K562 (cell line): ENCODE data around the gene TCHP. TPM values are rescaled to one million over a fixed set of nuclear protein-coding genes. Genes with fewer than 3 reads are reported as not detected.

Experiments used
- ATAC-seq: fragments of 200-7000 bp; cut with Tn5 transposase; 3 replicates; pipeline ENCODE4 v1.9.1; 2020; ENCODE audit warnings: moderate library complexity
- BruUV-seq: library from RNA; stranded (reverse); fragments of 400-500 nt; replicated peaks from 2 replicates; lab custom pipeline; 2021; lab: Mats Ljungman, UMichigan
- CTCF ChIA-PET: fragments of 300-600 bp; formaldehyde crosslinking; extraction: SDS; loops from one replicate; lab custom pipeline; 2021; ENCODE audit warnings: low intra/inter-chr PET ratio; lab: Yijun Ruan, JAX
- POLR2A ChIA-PET: fragments of 300-600, 350-650 bp; sonication (Branson Sonifier 250); formaldehyde crosslinking; extraction: SDS; loops from one replicate; lab custom pipeline; 2021; ENCODE audit warnings: antibody characterized with exemption, inconsistent platforms; lab: Yijun Ruan, JAX
- DNase-seq, 4 experiments: peaks; one replicate each; pipeline versions ENCODE4 v3.0.0 to v3.0.0-alpha.2; 2011 to 2018; ENCODE audit warnings: low spot score in 3 of 4, mixed read lengths in 3 of 4; ENCODE audit errors: extremely low read depth in 1 of 4
- FAIRE-seq: peaks from 2 replicates; lab custom pipeline; 2011; peaks lifted over from hg19 to GRCh38; lab: Jason Lieb, UNC
- H2AFZ ChIP-seq: 2 replicates; pipeline ENCODE4 v1.6.0; 2011; ENCODE audit warnings: low read depth, low read length, control low read depth, inconsistent platforms
- H3K27ac ChIP-seq: fragments of 200-600 bp; 3 replicates; pipeline ENCODE4 v1.8.0; 2011; ENCODE audit warnings: low read depth, mild to moderate bottlenecking, control low read depth, inconsistent platforms, low read length, moderate library complexity, mixed read lengths; ENCODE audit errors: extremely low read depth
- H3K27me3 ChIP-seq, 2 experiments: fragments of 300-600 bp in 1 of 2; 2 replicates in 1 of 2; 3 replicates in 1 of 2; pipeline versions ENCODE4 v1.6.0 to v1.8.0; 2011; ENCODE audit warnings: inconsistent platforms in 2 of 2, low read length in 2 of 2, mild to moderate bottlenecking in 1 of 2, mixed read lengths in 1 of 2, moderate library complexity in 1 of 2; ENCODE audit not compliant: control insufficient read depth in 2 of 2, insufficient read depth in 2 of 2
- H3K36me3 ChIP-seq: fragments of 300-600 bp; 3 replicates; pipeline ENCODE4 v1.8.0; 2011; ENCODE audit warnings: mild to moderate bottlenecking, low read length, inconsistent platforms; ENCODE audit not compliant: control insufficient read depth, insufficient read depth
- H3K4me1 ChIP-seq, 2 experiments: fragments of 200-600 bp in 1 of 2; replicated peaks in 1 of 2; 2 replicates in 1 of 2; 3 replicates in 1 of 2; pipeline versions ENCODE4 v1.5.1 to v1.8.0; 2011; ENCODE audit warnings: inconsistent platforms in 2 of 2, low read length in 2 of 2, mild to moderate bottlenecking in 1 of 2, mixed read lengths in 1 of 2, moderate library complexity in 1 of 2; ENCODE audit not compliant: control insufficient read depth in 2 of 2, insufficient read depth in 2 of 2
- H3K4me2 ChIP-seq: 2 replicates; pipeline ENCODE4 v1.6.1; 2011; ENCODE audit warnings: low read length, control low read depth, inconsistent platforms, mixed read lengths; ENCODE audit not compliant: insufficient read depth
- H3K4me3 ChIP-seq: fragments of 200-600 bp; sonication (generic), shearing (Covaris generic); 2 replicates; pipeline ENCODE4 v1.5.1; 2016; ENCODE audit warnings: control low read depth, inconsistent platforms
- H3K79me2 ChIP-seq: fragments of 200-600 bp; 3 replicates; pipeline ENCODE4 v1.8.0; 2011; ENCODE audit warnings: low read length, inconsistent platforms; ENCODE audit not compliant: control insufficient read depth, insufficient read depth
- H3K9ac ChIP-seq, 2 experiments: 2 replicates each; pipeline versions ENCODE4 v1.6.0 to v1.6.1; 2011; ENCODE audit warnings: low read depth in 2 of 2, low read length in 2 of 2, control low read depth in 1 of 2, inconsistent platforms in 1 of 2, mild to moderate bottlenecking in 1 of 2, mixed read lengths in 1 of 2; ENCODE audit not compliant: insufficient read depth in 1 of 2
- H3K9me1 ChIP-seq: one replicate; pipeline ENCODE4 v1.6.0; 2011; ENCODE audit warnings: inconsistent platforms, mild to moderate bottlenecking, low read length, moderate library complexity; ENCODE audit not compliant: control insufficient read depth, insufficient read depth
- H3K9me3 ChIP-seq: replicated peaks from 2 replicates; pipeline ENCODE4 v1.5.1; 2011; ENCODE audit warnings: low read depth, low read length, inconsistent platforms; ENCODE audit not compliant: control insufficient read depth, insufficient read depth
- H4K20me1 ChIP-seq: replicated peaks from 2 replicates; pipeline ENCODE4 v1.6.1; 2011; ENCODE audit warnings: low read length, inconsistent platforms, mixed read lengths; ENCODE audit not compliant: control insufficient read depth, insufficient read depth
- CBFA2T2 ChIP-seq: fragments of 450-650 bp; conservative IDR thresholded peaks from 2 replicates; pipeline ENCODE4 v1.6.1; 2017; ENCODE audit warnings: mild to moderate bottlenecking
- CSDE1 ChIP-seq, 2 experiments: fragments of 450-650 bp; IDR thresholded peaks; 2 replicates each; pipeline ENCODE4 v1.6.1; 2016; ENCODE audit warnings: mild to moderate bottlenecking in 1 of 2
- DACH1 ChIP-seq: fragments of 450-650 bp; IDR thresholded peaks from 2 replicates; pipeline ENCODE4 v1.6.1; 2018; ENCODE audit not compliant: partially characterized antibody
- ETV6 ChIP-seq, 3 experiments: fragments of 150-350 bp in 1 of 3; sonication (generic) in 1 of 3; formaldehyde crosslinking in 1 of 3; IDR thresholded peaks; 2 replicates each; pipeline versions ENCODE4 v1.6.1 to v1.8.0; 2014 to 2022; ENCODE audit warnings: borderline replicate concordance in 2 of 3, low read depth in 2 of 3, antibody characterized with exemption in 1 of 3, low read length in 1 of 3, mild to moderate bottlenecking in 1 of 3, missing genetic modification reagents in 1 of 3
- NELFE ChIP-seq: IDR thresholded peaks from 2 replicates; pipeline ENCODE4 v1.6.1; 2011; ENCODE audit warnings: mild to moderate bottlenecking; ENCODE audit not compliant: insufficient read depth, insufficient read length
- NFE2 ChIP-seq: IDR thresholded peaks from 2 replicates; pipeline ENCODE4 v1.6.1; 2014; ENCODE audit warnings: antibody characterized with exemption, low read depth
- NR3C1 ChIP-seq: sonication (generic); formaldehyde crosslinking; IDR thresholded peaks from 2 replicates; pipeline ENCODE4 v1.8.1; 2022; ENCODE audit warnings: missing genetic modification reagents
- PHB2 ChIP-seq: fragments of 450-650 bp; IDR thresholded peaks from 2 replicates; pipeline ENCODE4 v1.6.1; 2017; ENCODE audit warnings: low read depth
- RBM25 ChIP-seq: fragments of 200-400 bp; formaldehyde crosslinking; IDR thresholded peaks from 2 replicates; pipeline ENCODE4 v1.6.1; 2018; ENCODE audit warnings: low read length, low read depth, moderate library complexity; ENCODE audit not compliant: severe bottlenecking
- SMARCC2 ChIP-seq: fragments of 450-650 bp; IDR thresholded peaks from 2 replicates; pipeline ENCODE4 v1.6.1; 2017; ENCODE audit warnings: antibody characterized with exemption, moderate library complexity, mild to moderate bottlenecking, low read depth
- TAF7 ChIP-seq: fragments of 450-650 bp; IDR thresholded peaks from 2 replicates; pipeline ENCODE4 v1.6.1; 2016; ENCODE audit warnings: missing genetic modification characterization, missing compliant biosample characterization
- TAL1 ChIP-seq: fragments of 450-650 bp; IDR thresholded peaks from 2 replicates; pipeline ENCODE4 v1.6.1; 2016; ENCODE audit warnings: mild to moderate bottlenecking
- TBP ChIP-seq: optimal IDR thresholded peaks from 2 replicates; pipeline ENCODE3; 2011; ENCODE audit warnings: low read depth, low read length, improper control_type of control experiment
- ZNF12 ChIP-seq: sonication (generic); formaldehyde crosslinking; IDR thresholded peaks from 2 replicates; pipeline ENCODE4 v1.4.0; 2020; ENCODE audit warnings: mild to moderate bottlenecking, missing genetic modification reagents
- ZNF140 ChIP-seq: fragments of 250-450 bp; sonication (Bioruptor Pico); IDR thresholded peaks from 2 replicates; pipeline ENCODE4 v1.8.0; 2021; ENCODE audit warnings: moderate library complexity, mild to moderate bottlenecking, inconsistent platforms
- ZNF174 ChIP-seq: fragments of 250-450 bp; sonication (Bioruptor Pico); IDR thresholded peaks from 2 replicates; pipeline ENCODE4 v1.4.0; 2020; ENCODE audit warnings: mild to moderate bottlenecking
- ZNF197 ChIP-seq: fragments of 200-800 bp; sonication (Bioruptor generic); IDR thresholded peaks from 2 replicates; pipeline ENCODE4 v1.6.1; 2016; ENCODE audit warnings: low read depth, missing genetic modification characterization, missing compliant biosample characterization
- ZNF408 ChIP-seq: fragments of 250-450 bp; sonication (Bioruptor Pico); IDR thresholded peaks from 2 replicates; pipeline ENCODE4 v1.4.0; 2020; ENCODE audit warnings: low read depth, mild to moderate bottlenecking, moderate library complexity
- ZNF780A ChIP-seq: fragments of 250-450 bp; sonication (Bioruptor Pico); IDR thresholded peaks from 2 replicates; pipeline ENCODE4 v1.5.0; 2021; ENCODE audit warnings: mild to moderate bottlenecking
- WGBS: fragments of 100-300 bp; shearing (Covaris generic); methylation state at CpG from one replicate; pipeline ENCODE4 v1.1.6; 2016; ENCODE audit warnings: low coverage, mixed read lengths; ENCODE audit not compliant: insufficient coverage; ENCODE audit errors: missing lambda C conversion rate; 5-methylcytosine and 5-hydroxymethylcytosine counted together
- in situ Hi-C: fragments of 300-500 bp; cut with MboI; formaldehyde crosslinking; loops from 4 replicates; pipeline ENCODE4 v1.15.0; 2018; ENCODE audit warnings: inconsistent platforms, mixed read lengths
- intact Hi-C: fragments of 100-400 bp; cut with micrococcal nuclease; formaldehyde crosslinking; loops from 2 replicates; pipeline ENCODE4 v1.14.2; 2022
- polyA plus RNA-seq, 8 experiments: library from polyadenylated mRNA; depleted of rRNA in 4 of 8; stranded (reverse) in 5 of 8; unstranded in 3 of 8; fragments of >200 nt; fragmentation: Nextera tagmentation in 2 of 8; fragmentation: Illumina TruSeq in 1 of 8; extraction: Ambion mirVana in 2 of 8; extraction: Trizol in 1 of 8; gene quantifications; 2 replicates each; pipeline versions ENCODE4 v1.2.1 to v1.2.3, GENCODE V29; 2011 to 2014; ENCODE audit warnings: inconsistent platforms in 1 of 8, missing spikeins in 1 of 8
- total RNA-seq, 7 experiments: library from RNA; depleted of rRNA in 6 of 7; stranded (reverse); fragments of >200 nt in 6 of 7; fragmentation: Illumina TruSeq in 2 of 7; extraction: Trizol in 2 of 7; gene quantifications; 2 replicates each; pipeline versions ENCODE4 v1.2.1 to v1.2.3, GENCODE V29; 2011 to 2021; ENCODE audit warnings: low replicate concordance in 1 of 7
- TF ChIP-seq, protein P1 (sequence below), 2 experiments: fragments of 450-650 bp in 1 of 2; sonication (generic) in 1 of 2; formaldehyde crosslinking in 1 of 2; IDR thresholded peaks in 1 of 2; conservative IDR thresholded peaks in 1 of 2; 2 replicates each; pipeline versions ENCODE4 v1.6.1 to v1.8.1; 2016 to 2023; ENCODE audit warnings: mild to moderate bottlenecking in 2 of 2, moderate library complexity in 2 of 2, inconsistent platforms in 1 of 2, missing genetic modification reagents in 1 of 2

Gene TCHP
- total and polyA plus RNA-seq, 9 of the 15 experiments (the other 6 are each of a cell fraction or from before 2014, with no cell fraction given): 3.4 to 30.4 (median 19.7) TPM

DNA sequence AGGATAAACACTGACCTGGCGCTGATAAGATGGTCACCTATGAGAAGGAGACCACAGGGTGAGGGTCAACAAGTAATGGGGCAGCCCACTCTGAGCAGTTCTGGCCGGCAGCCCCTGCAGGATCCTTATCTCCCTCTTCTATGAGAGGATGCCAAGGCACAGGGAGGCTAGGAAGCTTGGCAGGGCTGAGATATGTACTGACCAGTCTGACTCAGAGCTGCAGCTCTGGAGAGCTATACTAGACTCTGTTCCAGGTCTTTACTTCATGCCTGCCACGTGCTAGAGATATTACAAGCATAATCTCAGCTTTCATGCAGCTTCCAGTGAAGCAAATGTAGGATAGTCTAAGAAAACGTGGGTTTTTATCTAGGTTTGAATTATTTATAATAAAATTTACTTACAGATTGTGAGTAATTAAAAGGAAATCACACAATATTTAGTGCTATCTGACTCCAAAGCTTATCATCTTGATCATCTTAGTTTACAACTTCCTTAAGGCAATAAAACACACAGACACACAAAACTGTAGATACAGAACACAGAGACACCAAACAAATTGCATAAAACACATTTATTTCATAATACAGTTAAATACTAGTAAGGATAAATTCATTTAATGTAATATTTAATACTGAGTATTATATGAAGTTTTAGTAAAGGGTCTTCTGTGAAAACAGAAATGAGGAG lies 63.8 kb downstream of the TCHP start:
- no peak overlapping the region for H2AFZ ChIP-seq
- no peaks in the 10 kb centered on the region for H3K4me1 ChIP-seq
- H3K9me1 ChIP-seq: no peaks in the 10 kb centered on the region
- TF ChIP-seq ZNF174 (CRISPR knock-in tag) (no peak), SMARCC2 (no peak), ZNF12 (CRISPR knock-in tag) (no peak), ZNF780A (no peak), NFE2 (no peak), NR3C1 (CRISPR knock-in tag) (no peak), TAL1 (no peak), TBP (no peak), CSDE1 (IDR thresholded peaks at IDR 0.05) (no peak), DACH1 (no peak), TAF7 (no peak), ZNF140 (CRISPR knock-in tag) (no peak), ZNF197 (CRISPR knock-in tag) (no peak), NELFE (no peak), CBFA2T2 (no peak), RBM25 (no peak), ZNF408 (CRISPR knock-in tag) (no peak), PHB2 (no peak), ETV6 (IDR thresholded peaks at IDR 0.05; ENCODE audit: borderline replicate concordance in 1 of 2, low read depth in 2 of 2, low read length in 1 of 2) (no peak), ETV6 (CRISPR knock-in tag; IDR thresholded peaks at IDR 0.05; ENCODE audit: borderline replicate concordance) (no peak)
- TF ChIP-seq, protein P1, sequence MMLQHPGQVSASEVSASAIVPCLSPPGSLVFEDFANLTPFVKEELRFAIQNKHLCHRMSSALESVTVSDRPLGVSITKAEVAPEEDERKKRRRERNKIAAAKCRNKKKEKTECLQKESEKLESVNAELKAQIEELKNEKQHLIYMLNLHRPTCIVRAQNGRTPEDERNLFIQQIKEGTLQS (IDR thresholded peaks at IDR 0.05): no peak
- TF ChIP-seq, protein P1 (CRISPR knock-in tag; conservative IDR thresholded peaks at IDR 0.05): no peak
- no peak overlapping the region for H3K9ac ChIP-seq
- H3K27ac ChIP-seq: no peak overlapping the region
- H3K79me2 ChIP-seq: no peaks in the 10 kb centered on the region
- H3K9me3 ChIP-seq: no peaks in the 10 kb centered on the region
- ChIA-PET POLR2A (interaction anchor here (0.6 kb wide), 1 partner anchor 505 kb away, joined by 3 read pairs; no protein-coding TSS in a partner anchor), CTCF (no interaction called here)
- WGBS: 54% methylated on average over 4 of the region's 4 CpGs
- intact Hi-C loops (no loop called here), in situ Hi-C loops (no loop called here)
- no peaks in the 10 kb centered on the region for H3K27me3 ChIP-seq
- no peak overlapping the region for H3K4me3 ChIP-seq
- peaks cover 66% of the 10 kb centered on the region; the same call in 2 of the 3 replicates for H3K36me3 ChIP-seq
- no peaks in the 10 kb centered on the region for H4K20me1 ChIP-seq
- no peak for FAIRE-seq
- no TSS peak for BruUV-seq
- H3K4me2 ChIP-seq: no peak overlapping the region
- no peak for ATAC-seq
- no peak for DNase-seq
